Right renal pelvis (tissue), 4 donors: Measurements from ENCODE around the gene TTLL11. TPM values are rescaled to one million over a fixed set of nuclear protein-coding genes. Genes with fewer than 3 reads are reported as not detected.
"Not testable (repeated sequence)": the region's sequence is repeated elsewhere in the genome, so short reads cannot be mapped to it uniquely, and the experiment has no call there.

Source experiments
- DNase-seq, 4 donors: peaks; one replicate each; pipeline ENCODE4 v3.0.0-alpha.2; 2013; ENCODE audit warnings: low read depth in 4 of 4, low spot score in 3 of 4, missing footprints in 1 of 4
- polyA plus RNA-seq, 4 donors: library from polyadenylated mRNA; unstranded; fragments of 120-200 nt; gene quantifications; one replicate each; pipeline ENCODE4 v1.2.1, GENCODE V29; 2013; ENCODE audit not compliant: insufficient read length in 4 of 4

TTLL11 gene
- polyA plus RNA-seq, 4 donors: 5.9 to 9.1 (median 8.6) TPM

GRCh38 chr9:122016309-122016708, 76.8 kb downstream of the TTLL11 start:
- no peak for DNase-seq

GRCh38 chr9:122015170-122015821, 77.8 kb downstream of the TTLL11 start:
- no peak for DNase-seq

GRCh38 chr9:122011818-122012498, 81.2 kb downstream of the TTLL11 start:
- no peak for DNase-seq

GRCh38 chr9:122008559-122008958, 84.5 kb downstream of the TTLL11 start:
- DNase-seq: no peak

- DNase-seq: no peak
Observed at GRCh38 chr9:122007837-122008236, 85.3 kb downstream of the TTLL11 start.

- no peak for DNase-seq
Observed at GRCh38 chr9:122005597-122005996, 87.5 kb downstream of the TTLL11 start.

GRCh38 chr9:122004589-122004988, 88.5 kb downstream of the TTLL11 start:
- DNase-seq: no peak

- no peak for DNase-seq
Observed at GRCh38 chr9:122001491-122002201, 91.5 kb downstream of the TTLL11 start.

GRCh38 chr9:122000526-122000925, 92.6 kb downstream of the TTLL11 start:
- DNase-seq: not testable (repeated sequence)

- DNase-seq: no peak
Observed at GRCh38 chr9:121999556-121999955, 93.6 kb downstream of the TTLL11 start.

GRCh38 chr9:121998513-121999049, 94.5 kb downstream of the TTLL11 start:
- no peak for DNase-seq

GRCh38 chr9:121997791-121998190, 95.3 kb downstream of the TTLL11 start:
- no peak for DNase-seq

- DNase-seq: no peak
Observed at GRCh38 chr9:121996783-121997182, 96.3 kb downstream of the TTLL11 start.

GRCh38 chr9:121995997-121996396, 97.1 kb downstream of the TTLL11 start:
- no peak for DNase-seq

GRCh38 chr9:121992571-121993212, 100.4 kb downstream of the TTLL11 start:
- peak; percentile 63 to 77 (median 68) for DNase-seq

GRCh38 chr9:121991307-121991661, 101.8 kb downstream of the TTLL11 start:
- DNase-seq: no peak

GRCh38 chr9:121990600-121991306, 102.4 kb downstream of the TTLL11 start:
- DNase-seq: no peak

GRCh38 chr9:121989010-121989409, 104.1 kb downstream of the TTLL11 start:
- DNase-seq: no peak

GRCh38 chr9:121987314-121987713, 105.8 kb downstream of the TTLL11 start:
- no peak for DNase-seq

- DNase-seq: no peak
Observed at GRCh38 chr9:121985792-121986494, 107.2 kb downstream of the TTLL11 start.
